SK-N-MC (cell line): ENCODE data around the gene SRBD1.

Experiments
- EZH2 ChIP-seq: fragments of 200-600 bp; sonication (generic); IDR thresholded peaks from one replicate; pipeline ENCODE4 v1.6.1; 2017; ENCODE audit warnings: antibody characterized with exemption
- FOXP2 ChIP-seq: optimal IDR thresholded peaks from 2 replicates; pipeline ENCODE3; 2011; ENCODE audit warnings: mild to moderate bottlenecking, moderate library complexity; ENCODE audit not compliant: insufficient read depth; ENCODE audit errors: extremely low read length, control extremely low read depth
- POLR2AphosphoS5 ChIP-seq: IDR thresholded peaks from 2 replicates; pipeline ENCODE4 v1.6.1; 2012; ENCODE audit warnings: mild to moderate bottlenecking, low read depth, low read length, borderline replicate concordance

DNA sequence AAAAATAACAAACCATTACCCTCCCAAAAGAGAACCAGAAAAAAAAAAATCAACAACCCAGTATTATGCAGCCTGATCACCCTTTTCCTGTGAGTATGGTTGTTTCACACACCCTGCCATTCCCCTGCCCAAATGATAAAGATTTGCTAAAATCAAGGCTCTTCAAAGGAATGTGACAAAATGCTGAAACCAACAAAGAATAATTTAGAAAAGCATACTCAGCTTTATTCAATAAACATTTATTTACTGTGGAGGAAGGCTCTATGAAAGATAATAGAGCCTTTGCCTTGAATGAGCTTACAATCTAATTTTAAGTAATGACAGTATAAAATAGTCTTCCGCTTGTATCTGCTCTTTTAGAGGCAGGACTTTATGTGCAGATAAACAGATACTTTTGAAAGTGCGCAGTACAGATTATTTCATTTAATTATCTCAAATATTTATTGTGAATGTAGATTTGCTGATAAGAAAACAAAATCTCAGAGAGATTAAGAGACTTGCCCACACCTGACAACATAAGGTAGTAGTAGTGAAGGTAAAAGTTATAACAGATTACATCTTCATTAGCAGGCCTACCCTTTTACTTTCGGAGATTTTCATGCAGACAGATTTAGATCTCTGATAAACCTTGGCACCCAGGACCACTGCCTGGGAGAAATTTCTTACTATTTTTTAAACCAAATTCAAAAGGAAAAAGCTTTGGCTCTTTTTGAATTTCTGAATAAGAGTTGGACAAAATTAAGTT is 211.9 kb downstream of the SRBD1 start:
- TF ChIP-seq EZH2 (no peak), POLR2AphosphoS5 (no peak), FOXP2 (no peak)
